GM21447 (cell line): ENCODE data around the gene CERS6.
"Not testable (repeated sequence)": the region's sequence is repeated elsewhere in the genome, so short reads cannot be mapped to it uniquely, and the experiment has no call there.

Experiments used
- ATAC-seq: cut with Tn5 transposase; IDR thresholded peaks from one replicate; pipeline ENCODE4 v1.9.1; 2021; ENCODE audit not compliant: unreplicated experiment

The CERS6 gene

DNA sequence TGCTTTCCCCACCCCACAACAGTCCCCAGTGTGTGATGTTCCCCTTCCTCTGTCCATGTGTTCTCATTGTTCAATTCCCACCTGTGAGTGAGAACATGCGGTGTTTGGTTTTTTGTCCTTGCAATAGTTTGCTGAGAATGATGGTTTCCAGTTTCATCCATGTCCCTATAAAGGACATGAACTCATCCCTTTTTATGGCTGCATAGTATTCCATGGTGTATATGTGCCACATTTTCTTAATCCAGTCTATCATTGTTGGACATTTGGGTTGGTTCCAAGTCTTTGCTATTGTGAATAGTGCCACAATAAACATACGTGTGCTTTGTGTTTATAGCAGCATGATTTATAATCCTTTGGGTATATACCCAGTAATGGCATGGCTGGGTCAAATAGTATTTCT lies 335.1 kb downstream of the CERS6 start:
- ATAC-seq, result not testable (repeated sequence)

DNA sequence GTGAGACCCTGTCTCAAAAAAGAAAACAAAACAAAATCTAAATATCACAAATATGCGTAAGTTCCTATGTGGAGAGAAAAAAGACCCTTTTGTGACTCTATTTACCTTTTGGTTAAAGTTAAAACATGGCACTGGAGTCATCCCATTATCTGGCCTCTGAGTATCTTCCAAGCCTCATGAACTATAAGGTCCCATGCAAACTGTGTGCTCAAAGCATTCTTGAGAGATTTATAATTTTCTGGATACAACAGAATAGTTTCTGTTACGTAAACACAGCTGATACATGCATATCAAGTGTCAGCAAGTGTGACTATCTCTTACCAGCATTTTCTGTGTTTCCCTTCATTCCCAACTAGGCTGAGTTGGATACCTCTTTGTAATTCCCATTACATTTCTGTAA lies 337.5 kb downstream of the CERS6 start:
- no peak for ATAC-seq

DNA sequence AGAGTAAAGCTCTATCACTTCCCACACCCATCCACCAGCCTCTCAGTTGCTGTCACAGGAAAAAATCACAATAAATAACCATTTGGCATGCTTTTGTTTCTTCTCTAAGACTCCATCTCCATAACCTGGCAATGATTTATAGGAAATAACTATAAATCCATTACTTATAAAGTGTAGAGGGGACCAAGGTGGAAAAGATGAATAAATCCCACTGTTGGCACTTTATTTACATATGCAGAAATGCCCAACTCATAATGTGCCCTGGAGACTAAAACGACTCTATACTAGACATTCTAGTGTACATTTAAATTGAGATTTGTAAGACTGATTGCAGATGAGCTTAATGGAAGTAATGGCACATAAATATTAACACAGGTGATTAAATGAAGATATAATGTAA lies 338.9 kb downstream of the CERS6 start:
- no peak for ATAC-seq

DNA sequence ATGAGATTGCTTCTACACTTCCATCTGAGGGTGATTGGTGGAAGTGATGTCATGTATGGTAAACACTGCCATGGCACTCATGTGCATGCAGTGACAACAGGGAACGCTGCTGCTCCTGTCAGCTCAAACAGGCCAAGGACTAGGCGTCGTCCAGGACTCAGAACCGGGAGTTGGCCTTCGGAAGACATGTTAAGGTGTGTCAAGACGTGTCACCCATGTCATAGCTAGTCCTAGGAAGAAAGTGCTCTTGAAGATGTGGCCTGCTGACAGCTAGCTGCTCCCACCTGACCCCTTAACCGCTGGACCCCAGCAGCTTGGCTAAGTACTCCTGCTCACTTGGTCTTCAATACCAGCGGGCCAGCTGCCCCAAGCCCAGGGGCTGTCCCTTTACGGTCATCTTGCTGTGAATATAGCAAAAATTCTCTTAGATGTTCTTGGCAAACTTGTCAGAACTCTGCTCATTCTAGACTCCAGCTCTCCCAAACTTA lies 340.1 kb downstream of the CERS6 start:
- ATAC-seq, result no peak

DNA sequence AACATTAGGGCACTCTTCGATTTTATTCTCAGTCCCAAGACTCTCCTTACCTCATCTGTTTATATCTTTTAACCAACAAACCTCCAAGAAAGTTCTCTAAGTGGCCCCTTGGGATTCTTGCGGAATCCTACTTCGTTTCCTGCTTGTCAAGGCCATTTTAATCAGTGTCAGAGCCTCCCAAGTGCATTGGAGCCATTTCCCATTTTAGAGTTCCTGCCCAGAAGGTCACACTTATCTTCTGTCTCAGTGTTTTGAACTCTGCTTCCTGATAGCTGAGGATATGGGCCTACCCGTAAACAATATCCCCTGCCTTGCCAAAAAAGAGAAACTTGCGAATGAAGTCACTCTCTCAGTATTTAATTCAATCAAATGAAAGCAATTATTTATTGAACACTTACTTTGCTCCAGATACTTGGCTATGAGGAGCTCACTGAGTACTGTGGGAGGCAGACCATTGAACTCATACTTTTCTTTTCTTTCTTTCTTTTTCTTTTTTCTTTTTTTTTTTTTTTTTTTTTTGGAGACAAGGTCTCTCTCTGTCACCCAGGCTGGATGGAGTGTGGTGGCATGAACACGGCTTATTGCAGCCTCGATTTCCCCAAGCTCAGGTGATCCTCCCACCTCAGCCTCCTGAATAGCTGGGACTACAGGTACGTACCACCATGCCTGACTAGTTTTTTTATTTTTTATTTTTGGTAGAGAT lies 340.7 kb downstream of the CERS6 start:
- no peak for ATAC-seq

DNA sequence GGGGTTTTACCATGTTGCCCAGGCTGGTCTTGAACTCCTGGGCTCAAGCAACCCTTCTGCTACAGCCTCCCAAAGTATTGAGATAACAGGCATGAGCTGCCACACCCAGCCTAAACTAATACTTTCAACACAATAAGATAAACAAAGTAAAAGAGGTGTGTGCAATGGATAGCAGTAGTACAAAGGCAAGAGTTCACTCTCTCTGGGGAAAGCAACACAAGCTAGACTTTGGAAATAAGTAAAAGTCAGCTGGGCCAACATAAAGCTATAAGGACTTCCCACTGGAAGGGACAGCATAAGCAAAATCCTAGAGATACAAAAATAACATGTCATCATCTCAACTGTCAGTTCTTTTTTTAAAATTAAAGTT lies 341.2 kb downstream of the CERS6 start:
- no peak for ATAC-seq

DNA sequence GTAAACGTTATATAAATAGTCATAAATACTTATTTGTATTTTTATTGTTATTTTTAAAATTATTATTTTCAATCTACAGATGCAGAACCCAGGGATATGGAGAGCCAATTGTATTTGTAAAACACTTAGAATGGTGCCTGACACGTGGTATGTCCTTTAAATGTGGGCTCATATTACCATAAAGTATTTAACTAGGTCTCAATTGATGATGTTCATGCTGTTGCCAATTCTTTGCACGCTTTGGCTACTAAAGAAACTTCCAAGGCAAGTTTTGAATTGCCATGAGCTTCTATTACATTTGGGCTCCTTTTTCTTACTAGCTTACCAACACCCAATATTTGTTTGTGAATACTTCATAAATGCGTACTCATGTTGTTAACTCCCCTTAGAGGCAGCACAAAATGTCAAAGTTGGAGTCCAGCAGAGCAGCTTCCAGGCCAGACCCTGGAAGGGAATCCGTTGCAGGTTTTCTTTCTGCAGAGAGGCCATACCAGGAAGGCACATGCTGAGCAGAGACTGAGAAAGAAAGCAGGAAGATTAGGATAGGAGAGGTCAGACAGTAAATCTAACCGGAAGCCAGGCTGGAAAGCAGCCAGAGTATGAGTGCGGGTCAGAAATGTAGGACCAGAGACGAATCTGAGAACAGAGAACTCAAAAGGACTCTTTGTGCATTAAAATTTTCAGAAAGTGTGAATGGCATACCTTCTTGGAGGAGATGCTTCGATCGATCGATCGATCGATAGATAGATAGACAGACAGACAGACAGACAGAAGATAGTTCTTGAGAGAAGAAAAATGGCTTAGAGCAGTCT lies 342.2 kb downstream of the CERS6 start:
- no peak for ATAC-seq

DNA sequence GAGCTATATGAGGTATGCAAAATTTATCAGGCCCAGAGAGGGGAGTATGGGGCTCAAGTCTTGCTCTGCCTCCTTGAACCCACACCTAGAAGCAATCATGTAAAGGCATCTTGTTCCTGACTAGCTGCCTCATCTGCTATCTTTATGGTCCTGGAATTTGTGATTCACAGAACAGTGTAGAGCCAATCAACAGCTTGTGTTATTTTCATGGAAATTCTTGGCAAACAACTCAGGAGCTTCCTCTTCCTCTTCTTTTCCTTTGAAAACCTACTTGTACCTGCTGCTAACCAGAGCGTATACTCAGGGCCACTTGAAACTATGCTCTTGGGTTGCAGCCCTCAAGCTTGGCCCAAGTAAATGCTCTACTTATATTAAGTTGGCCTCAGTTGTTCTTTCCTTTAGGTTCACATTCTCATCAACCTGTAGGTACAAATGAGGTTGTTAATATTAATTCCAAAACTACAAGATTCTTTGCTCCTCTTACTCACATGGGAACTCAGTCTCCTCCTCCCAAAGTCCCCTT lies 342.9 kb downstream of the CERS6 start:
- no peak for ATAC-seq

DNA sequence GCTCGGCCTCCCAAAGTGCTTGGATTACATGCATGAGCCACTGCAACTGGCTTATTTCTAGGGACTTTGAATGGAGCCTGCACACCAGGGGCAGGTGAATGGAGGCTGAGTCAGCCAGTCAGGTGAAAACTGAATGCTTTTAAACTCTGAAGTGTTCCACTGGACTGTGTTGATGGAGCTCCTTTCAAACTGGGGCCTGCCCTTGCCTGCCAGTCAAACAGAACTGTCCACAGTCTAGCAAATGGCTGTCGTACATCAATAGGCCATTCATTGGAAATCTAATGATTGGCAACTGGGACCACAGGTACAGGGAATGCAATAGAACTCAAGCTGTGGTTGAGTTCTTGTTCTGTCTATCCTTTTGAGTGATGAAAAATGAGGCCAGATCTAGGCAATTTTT lies 345.4 kb downstream of the CERS6 start:
- no peak for ATAC-seq

DNA sequence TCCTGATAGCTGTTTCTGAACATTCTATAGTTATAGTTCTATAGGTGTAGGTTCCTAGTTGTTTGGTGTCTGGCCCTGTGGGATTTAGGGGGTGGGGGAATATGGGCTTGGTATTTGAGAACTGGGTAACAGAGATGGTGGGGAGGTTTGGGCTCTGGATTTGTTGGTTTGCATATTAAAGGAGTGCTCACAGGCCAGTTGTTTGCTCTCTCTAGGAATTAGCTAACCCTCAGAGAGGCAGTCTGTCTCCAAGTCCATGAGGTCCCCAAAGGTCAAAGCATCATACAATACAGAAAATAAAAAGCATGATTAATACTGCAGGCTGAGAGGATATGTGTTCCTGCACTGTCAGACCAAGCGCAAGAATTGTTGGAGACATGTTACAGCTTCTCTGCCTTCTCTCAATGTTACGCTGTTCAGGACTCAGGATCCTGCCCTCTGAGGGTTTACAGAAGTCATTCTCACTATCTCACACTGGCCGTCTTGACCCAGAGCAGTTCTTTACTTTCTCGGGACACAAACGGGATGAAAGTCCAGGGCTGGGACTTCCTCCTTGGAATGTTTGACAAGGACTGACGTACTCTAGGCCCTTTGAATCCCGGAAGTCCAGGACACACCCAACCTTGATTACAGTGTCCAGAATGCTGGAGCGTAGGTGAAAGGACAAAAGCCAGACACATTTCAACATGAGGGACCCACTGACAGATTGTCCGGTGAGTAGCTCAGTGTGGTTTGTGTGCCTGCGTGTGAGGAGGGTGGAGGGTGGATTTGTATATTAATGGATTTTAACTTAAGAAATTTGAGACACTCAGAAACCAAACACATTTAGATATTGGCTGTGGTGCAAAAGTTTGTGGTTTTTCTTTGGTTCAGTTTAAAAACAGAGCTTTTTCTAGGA lies 346.1 kb downstream of the CERS6 start, which contains the start of gene NOSTRIN:
TSS of gene NOSTRIN (plus strand) at position 677 of the 898 bp plus-strand sequence. CDS start at position 687, 10 bp downstream.
- ATAC-seq, result no peak

DNA sequence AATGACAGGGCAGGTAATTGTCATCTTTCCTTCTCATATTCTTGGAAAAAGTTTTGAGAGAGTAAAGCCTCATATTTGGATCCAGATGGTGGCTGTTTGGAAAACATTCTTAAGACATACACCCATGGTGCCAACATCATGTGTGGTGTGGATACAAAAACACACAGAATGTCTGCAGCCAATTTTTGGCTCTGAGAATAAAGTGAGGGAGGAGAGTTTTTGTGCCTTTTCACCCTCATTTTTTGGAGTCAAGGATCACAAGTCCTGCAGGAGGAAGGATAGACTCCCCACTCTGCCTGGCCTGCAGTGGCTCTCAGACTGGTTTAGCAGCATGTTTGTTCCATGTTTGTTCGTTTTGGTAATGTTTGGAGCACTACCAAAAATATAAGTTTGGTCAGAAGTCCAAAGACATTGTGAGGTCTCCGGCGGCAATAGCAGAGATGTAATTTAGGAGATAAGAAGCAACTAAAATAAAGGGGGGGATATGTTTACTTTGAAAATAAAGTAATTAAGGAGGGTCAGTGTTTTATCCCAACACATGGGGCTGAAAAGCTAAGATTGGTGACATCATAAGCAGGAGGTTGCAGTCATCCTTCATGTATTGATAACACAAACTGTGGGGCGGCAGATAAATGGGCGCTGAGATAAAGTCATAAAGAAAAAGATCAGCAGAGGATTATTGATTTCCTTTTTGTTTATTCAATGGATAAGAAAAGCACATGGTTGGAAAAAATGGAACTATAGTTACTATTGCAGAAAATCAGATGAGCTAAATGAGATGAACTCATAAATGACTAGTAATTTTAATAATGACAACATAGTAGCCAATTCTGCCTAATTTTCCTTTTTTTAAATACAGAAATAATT lies 347.0 kb downstream of the CERS6 start:
- no peak for ATAC-seq

DNA sequence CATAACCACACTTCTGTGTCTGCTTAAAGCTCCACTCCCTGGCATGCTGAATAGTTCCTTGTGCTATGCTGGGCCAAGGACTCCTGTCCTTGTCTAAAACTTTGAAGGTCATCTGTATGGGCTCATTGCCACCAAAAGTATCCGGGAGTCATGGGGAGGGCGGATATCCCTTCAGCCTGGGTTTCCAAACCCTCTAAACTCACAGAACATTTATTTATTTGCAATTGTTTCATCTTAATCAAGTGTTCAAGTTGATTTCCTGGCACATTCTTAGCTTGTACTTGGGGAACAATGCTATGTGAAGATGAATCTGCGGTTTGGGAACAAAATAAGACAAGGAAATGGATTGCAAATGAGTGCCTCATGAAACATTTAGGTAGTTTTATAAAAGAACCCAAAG lies 348.1 kb downstream of the CERS6 start:
- no peak for ATAC-seq

DNA sequence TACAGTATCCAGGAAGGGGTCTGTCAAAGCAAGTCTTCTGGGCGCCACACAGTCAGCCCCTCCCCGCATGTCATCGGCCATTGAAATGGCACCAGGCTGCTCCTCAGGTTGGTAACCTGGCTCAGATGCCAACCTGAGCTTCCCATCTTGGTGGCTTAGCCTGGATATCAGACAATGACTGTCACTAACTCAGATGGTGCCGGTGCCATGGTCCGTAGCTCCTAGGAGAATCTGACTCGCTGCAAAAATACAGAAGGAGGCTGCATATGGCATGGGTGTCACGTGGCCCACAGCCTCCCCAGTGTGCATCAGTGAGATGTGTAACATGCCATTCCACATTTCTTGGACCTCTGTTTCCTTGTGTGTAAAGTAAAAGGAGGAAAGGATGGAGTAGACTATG lies 349.5 kb downstream of the CERS6 start:
- ATAC-seq, result no peak

DNA sequence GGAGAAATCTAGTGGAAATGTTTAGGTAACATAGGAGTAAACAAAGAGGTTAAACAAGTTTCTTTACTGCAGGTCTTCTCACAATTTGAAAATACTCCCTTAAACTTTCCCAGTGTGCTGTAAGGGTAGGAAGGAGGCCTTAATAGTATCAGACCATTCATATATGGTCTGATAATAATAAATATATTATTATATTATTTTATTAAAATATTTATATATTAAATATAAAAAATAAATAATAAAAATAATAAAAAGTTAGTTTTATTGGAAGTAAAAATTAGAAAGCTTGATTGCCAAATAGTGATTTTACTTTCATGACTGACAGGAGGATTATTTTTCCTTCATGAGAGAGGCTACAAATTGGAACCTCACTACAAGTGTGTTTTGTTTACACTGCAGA lies 353.5 kb downstream of the CERS6 start:
- ATAC-seq, result no peak

DNA sequence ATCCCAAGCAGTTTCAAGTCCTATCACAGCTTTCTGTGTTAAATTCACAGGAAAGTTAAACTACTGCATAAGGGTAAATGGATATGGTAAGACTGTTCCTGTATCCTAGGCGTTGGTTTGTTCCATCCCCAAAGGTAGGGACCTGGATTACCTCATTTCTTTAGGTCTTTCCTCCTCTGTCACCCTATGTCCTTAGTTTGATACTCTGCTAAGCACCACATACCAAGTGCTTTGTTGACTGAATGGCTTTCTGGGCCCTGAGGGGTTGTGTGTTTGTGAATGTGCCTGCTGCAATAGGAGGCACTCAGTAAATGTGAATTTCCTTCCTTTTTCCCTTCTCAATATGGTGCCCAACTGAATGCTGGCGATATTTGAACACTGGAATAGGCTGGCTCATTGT lies 354.2 kb downstream of the CERS6 start:
- no peak for ATAC-seq

DNA sequence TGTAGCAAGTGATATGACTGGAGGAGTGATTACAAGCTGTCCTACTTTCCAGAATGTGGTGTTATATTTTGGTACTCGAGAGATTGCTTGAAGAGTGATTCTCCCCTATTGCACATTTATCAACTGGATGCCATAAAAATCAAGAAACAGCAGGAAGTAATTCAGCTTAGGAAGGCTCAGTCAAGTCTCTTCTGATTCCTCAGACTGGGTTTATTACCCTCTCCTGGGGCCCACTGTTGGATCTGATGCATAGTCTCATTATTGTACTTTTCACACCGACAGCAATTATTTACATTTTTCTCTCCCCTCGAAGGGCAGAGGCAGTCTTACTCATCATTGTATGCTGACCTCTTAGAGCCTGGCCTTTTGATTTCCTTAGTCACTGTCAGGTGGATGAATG lies 355.6 kb downstream of the CERS6 start:
- ATAC-seq, result no peak

DNA sequence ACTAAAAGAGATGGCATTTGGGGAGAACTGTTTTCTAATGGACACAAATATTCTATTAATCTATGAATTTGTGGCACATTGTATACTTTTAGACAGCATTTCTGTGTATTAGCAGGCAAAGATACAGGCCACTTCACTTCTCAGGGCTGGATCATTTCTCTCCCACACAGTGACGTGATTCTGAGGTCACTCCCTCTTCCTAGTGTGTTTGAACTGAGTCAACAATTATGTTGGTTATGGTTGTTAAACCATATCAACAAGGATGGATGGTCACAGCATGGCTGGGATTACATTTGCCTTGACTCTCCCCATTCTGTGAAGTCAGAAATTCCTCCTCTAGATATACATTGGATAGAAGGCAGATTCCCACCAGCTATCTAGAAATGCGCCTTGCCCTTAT lies 358.0 kb downstream of the CERS6 start:
- no peak for ATAC-seq

DNA sequence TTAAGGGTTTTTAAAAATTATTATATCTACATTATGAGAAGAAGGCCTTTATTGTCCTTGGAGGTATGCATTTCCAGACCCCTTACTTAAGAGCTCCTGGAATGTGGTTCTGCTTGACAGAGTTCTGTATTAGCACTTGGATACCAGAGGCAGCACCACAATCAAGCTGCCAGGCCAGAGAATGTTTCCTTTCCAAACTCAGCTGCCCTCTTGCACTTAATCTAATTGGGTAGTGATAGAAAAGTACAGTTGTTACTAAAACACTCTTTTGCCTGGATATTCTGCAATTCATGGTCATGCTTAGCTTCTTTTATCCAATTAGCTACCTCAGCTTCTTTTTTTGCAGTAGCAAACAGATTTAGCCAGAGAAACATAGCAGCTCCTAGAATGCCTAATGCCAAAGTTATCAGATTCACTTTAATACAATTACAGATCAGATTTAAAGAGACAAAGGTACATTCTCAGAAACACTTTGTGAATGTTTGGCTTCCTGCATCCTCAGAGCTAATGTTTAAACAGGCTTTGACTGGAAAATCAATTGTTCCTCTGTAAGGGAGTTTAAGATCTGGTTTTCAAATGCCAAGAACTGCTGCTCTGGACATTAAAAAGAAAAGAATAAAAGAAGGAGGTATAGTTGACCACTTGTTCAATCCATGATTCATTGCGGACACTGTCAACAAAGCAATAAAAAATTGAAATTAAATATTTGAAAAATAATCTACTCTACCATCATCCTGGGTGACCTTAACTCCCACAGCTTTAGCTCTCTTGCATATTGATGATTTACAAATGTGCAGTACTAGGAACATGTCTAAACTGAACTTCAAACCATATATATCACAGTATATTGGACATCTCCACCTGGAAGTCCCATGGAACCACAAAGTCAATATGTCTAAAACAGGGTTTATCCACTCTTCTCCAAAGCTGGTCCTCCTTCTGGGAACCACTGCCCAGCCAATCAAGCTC lies 359.2 kb downstream of the CERS6 start:
- no peak for ATAC-seq

DNA sequence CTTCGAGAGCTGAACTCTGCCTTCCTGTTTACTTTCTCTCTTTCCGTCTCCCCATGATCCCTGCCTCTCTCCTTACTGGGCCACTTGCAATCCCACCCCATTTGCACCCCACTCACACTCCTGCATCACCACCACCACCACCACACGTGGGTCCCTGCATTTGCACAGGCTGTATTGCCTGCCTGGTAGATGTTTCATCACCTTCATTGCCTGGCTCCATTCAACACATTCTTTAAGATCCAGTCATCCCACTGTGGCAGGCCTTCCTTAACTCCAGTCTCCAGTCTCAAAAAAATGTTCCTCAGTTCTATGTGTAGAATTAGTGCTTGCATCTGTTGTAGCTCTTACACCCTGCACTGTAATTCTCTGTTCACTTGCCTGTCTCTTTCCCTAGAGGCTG lies 360.3 kb downstream of the CERS6 start:
- ATAC-seq, result no peak
